Osteoblast (primary cell): ENCODE results near the gene VPS18. TPM values are rescaled to one million over a fixed set of nuclear protein-coding genes. Genes with fewer than 3 reads are reported as not detected.

Experiments
- DNase-seq: peaks from one replicate; pipeline ENCODE4 v3.0.0; 2011; ENCODE audit warnings: low spot score, mixed read lengths; ENCODE audit not compliant: insufficient read length; ENCODE audit errors: missing footprints
- H2AFZ ChIP-seq: 2 replicates; pipeline ENCODE4 v1.6.0; 2011; ENCODE audit warnings: mild to moderate bottlenecking, low read length
- H3K27ac ChIP-seq: 2 replicates; pipeline ENCODE4 v1.5.1; 2011; ENCODE audit warnings: mild to moderate bottlenecking, low read depth, low read length, moderate library complexity
- H3K27me3 ChIP-seq: 2 replicates; pipeline ENCODE4 v1.6.0; 2012; ENCODE audit warnings: mild to moderate bottlenecking, control low read depth, inconsistent platforms, low read length, moderate library complexity; ENCODE audit not compliant: insufficient read depth
- H3K36me3 ChIP-seq: 2 replicates; pipeline ENCODE4 v1.5.1; 2011; ENCODE audit warnings: mild to moderate bottlenecking, low read length, control low read depth, moderate library complexity; ENCODE audit not compliant: insufficient read depth
- H3K4me1 ChIP-seq: 2 replicates; pipeline ENCODE4 v1.5.1; 2011; ENCODE audit warnings: mild to moderate bottlenecking, low read length, control low read depth, moderate library complexity; ENCODE audit not compliant: insufficient read depth
- H3K4me2 ChIP-seq: 2 replicates; pipeline ENCODE4 v1.6.0; 2011; ENCODE audit warnings: mild to moderate bottlenecking, low read length; ENCODE audit not compliant: insufficient read depth
- H3K4me3 ChIP-seq: fragments of 200-600 bp; sonication (generic); 3 replicates; pipeline ENCODE4 v1.5.1; 2012; ENCODE audit warnings: mild to moderate bottlenecking, low read length, inconsistent platforms; ENCODE audit not compliant: insufficient read depth
- H3K79me2 ChIP-seq: 2 replicates; pipeline ENCODE4 v1.6.0; 2012; ENCODE audit warnings: mild to moderate bottlenecking, low read length, control low read depth, inconsistent platforms; ENCODE audit not compliant: insufficient read depth
- H3K9me3 ChIP-seq: 2 replicates; pipeline ENCODE4 v1.5.1; 2011; ENCODE audit warnings: low read depth, low read length, control low read depth
- H4K20me1 ChIP-seq: 2 replicates; pipeline ENCODE4 v1.6.0; 2012; ENCODE audit warnings: mild to moderate bottlenecking, low read length, control low read depth; ENCODE audit not compliant: insufficient read depth
- total RNA-seq: library from RNA; depleted of rRNA; stranded (reverse); fragments of >200 nt; gene quantifications from 2 replicates; pipeline ENCODE4 v1.2.3, GENCODE V29; 2012
- TF ChIP-seq, protein P1 (sequence below): IDR thresholded peaks from 2 replicates; pipeline ENCODE4 v1.5.1; 2011; ENCODE audit warnings: mild to moderate bottlenecking, low read depth, low read length, moderate library complexity; ENCODE audit errors: extremely low read depth

The VPS18 gene
- total RNA-seq, 1 donor = 60.8 TPM

- Histone ChIP-seq H3K27ac (no peak overlapping the region), H2AFZ (no peak overlapping the region), H3K4me3 (no peak overlapping the region), H4K20me1 (no peaks in the 10 kb centered on the region), H3K79me2 (no peaks in the 10 kb centered on the region), H3K4me1 (peaks cover 13% of the 10 kb centered on the region), H3K27me3 (no peaks in the 10 kb centered on the region), H3K4me2 (no peak overlapping the region), H3K36me3 (no peaks in the 10 kb centered on the region), H3K9me3 (no peaks in the 10 kb centered on the region)
- peak; percentile 86 for DNase-seq
- TF ChIP-seq, protein P1, sequence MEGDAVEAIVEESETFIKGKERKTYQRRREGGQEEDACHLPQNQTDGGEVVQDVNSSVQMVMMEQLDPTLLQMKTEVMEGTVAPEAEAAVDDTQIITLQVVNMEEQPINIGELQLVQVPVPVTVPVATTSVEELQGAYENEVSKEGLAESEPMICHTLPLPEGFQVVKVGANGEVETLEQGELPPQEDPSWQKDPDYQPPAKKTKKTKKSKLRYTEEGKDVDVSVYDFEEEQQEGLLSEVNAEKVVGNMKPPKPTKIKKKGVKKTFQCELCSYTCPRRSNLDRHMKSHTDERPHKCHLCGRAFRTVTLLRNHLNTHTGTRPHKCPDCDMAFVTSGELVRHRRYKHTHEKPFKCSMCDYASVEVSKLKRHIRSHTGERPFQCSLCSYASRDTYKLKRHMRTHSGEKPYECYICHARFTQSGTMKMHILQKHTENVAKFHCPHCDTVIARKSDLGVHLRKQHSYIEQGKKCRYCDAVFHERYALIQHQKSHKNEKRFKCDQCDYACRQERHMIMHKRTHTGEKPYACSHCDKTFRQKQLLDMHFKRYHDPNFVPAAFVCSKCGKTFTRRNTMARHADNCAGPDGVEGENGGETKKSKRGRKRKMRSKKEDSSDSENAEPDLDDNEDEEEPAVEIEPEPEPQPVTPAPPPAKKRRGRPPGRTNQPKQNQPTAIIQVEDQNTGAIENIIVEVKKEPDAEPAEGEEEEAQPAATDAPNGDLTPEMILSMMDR = no peak
These were observed 20.2 kb downstream of the VPS18 start for GRCh38 chr15:40914486-40914885.

DNA sequence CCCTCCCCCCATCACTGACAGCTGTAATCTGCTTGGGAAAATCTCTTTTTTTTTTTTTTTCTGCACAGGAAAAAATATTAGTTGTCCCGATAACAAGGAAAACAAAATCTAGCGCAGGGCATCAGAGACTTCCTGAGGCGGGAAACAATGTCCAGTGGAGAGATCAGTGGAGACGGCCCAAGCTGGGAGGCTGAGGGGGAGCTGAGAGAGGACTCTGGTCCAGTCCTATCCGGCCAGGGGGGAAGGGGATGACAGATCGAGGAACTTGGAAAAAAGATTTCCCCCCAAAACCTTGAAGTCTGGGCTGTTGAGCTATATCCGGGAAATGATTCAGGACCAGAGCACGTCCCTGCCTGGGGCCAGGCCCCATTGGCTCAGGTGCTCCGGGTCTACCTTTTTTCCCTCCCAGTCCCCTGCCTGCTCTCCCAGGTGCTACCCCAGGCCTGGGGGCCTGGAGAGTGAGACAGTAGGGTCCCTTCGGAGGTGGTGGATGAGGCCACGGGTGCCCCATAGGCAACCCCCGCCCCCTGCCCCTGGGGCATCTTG lies 20.9 kb downstream of the VPS18 start:
- Histone ChIP-seq H2AFZ (no peak overlapping the region), H3K27ac (no peak overlapping the region), H3K9me3 (no peaks in the 10 kb centered on the region), H3K36me3 (no peaks in the 10 kb centered on the region), H4K20me1 (no peaks in the 10 kb centered on the region), H3K79me2 (no peaks in the 10 kb centered on the region), H3K4me2 (no peak overlapping the region), H3K27me3 (no peaks in the 10 kb centered on the region), H3K4me1 (peaks cover 6% of the 10 kb centered on the region), H3K4me3 (no peak overlapping the region)
- peak; percentile 23 for DNase-seq
- TF ChIP-seq, protein P1 = no peak

DNA sequence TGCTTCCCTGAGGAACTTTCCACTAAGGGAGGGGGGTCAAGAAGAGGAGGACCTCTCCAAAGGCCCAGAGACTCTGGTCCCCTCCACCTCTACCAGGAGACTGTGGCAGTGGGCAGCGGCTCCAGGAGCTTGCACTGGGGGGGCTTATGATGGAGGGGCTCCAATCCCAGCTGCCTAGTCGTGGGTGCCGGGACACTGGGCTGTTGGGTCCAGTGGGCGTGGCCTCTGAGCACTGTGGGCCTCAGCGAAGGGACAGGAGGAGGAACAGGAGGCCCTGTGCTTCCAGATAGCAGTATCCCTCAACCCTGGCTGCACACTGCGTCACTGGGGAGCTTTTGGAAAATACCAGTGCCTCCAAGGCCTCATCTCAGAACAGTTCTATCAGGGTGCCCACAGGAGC lies 21.4 kb downstream of the VPS18 start:
- no peak overlapping the region for H2AFZ ChIP-seq
- DNase-seq = peak; percentile 21
- no peaks in the 10 kb centered on the region for H4K20me1 ChIP-seq
- H3K4me2 ChIP-seq = no peak overlapping the region
- no peaks in the 10 kb centered on the region for H3K36me3 ChIP-seq
- TF ChIP-seq, protein P1 = no peak
- H3K27me3 ChIP-seq = no peaks in the 10 kb centered on the region
- no peaks in the 10 kb centered on the region for H3K79me2 ChIP-seq
- H3K4me3 ChIP-seq = no peak overlapping the region
- no peak overlapping the region for H3K27ac ChIP-seq
- H3K4me1 ChIP-seq = peaks cover 1% of the 10 kb centered on the region
- no peaks in the 10 kb centered on the region for H3K9me3 ChIP-seq

- no peak for DNase-seq
- H3K4me1 ChIP-seq = no peaks in the 10 kb centered on the region
- TF ChIP-seq, protein P1 = no peak
- H3K27ac ChIP-seq = no peak overlapping the region
- H3K36me3 ChIP-seq = no peaks in the 10 kb centered on the region
- no peak overlapping the region for H3K4me2 ChIP-seq
- no peak overlapping the region for H2AFZ ChIP-seq
- no peaks in the 10 kb centered on the region for H3K27me3 ChIP-seq
- no peak overlapping the region for H3K4me3 ChIP-seq
- H3K9me3 ChIP-seq = no peaks in the 10 kb centered on the region
- H4K20me1 ChIP-seq = no peaks in the 10 kb centered on the region
- no peaks in the 10 kb centered on the region for H3K79me2 ChIP-seq
These were observed 23.3 kb downstream of the VPS18 start for GRCh38 chr15:40917585-40917984.
